Esophagus muscularis mucosa (tissue), 4 donors: Measurements from ENCODE around the gene TMA7. TPM values are rescaled to one million over a fixed set of nuclear protein-coding genes. Genes with fewer than 3 reads are reported as not detected.

ENCODE experiments used
- DNase-seq: peaks from one replicate; pipeline ENCODE4 v3.0.0-alpha.2; 2017; ENCODE audit errors: extremely low spot score
- H3K27ac ChIP-seq, 4 donors: fragments of 200-600 bp; sonication (generic); replicated peaks in 1 of 4; 1 replicate in 3 of 4; 2 replicates in 1 of 4; pipeline ENCODE4 v1.5.1; 2016 to 2019; ENCODE audit warnings: mild to moderate bottlenecking in 1 of 4
- H3K27me3 ChIP-seq, 4 donors: fragments of 200-600 bp; sonication (generic); one replicate each; pipeline versions ENCODE4 v1.5.1 to v1.6.0; 2016 to 2019
- H3K36me3 ChIP-seq, 4 donors: fragments of 200-600 bp; sonication (generic); one replicate each; pipeline ENCODE4 v1.5.1; 2016 to 2019
- H3K4me1 ChIP-seq, 4 donors: fragments of 200-600 bp; sonication (generic); one replicate each; pipeline ENCODE4 v1.5.1; 2016 to 2019
- H3K4me3 ChIP-seq, 4 donors: fragments of 200-600 bp; sonication (generic); 1 replicate in 2 of 4; 2 replicates in 2 of 4; pipeline ENCODE4 v1.5.1; 2016 to 2019; ENCODE audit warnings: mild to moderate bottlenecking in 4 of 4, moderate library complexity in 1 of 4
- H3K9me3 ChIP-seq, 4 donors: fragments of 200-600 bp; sonication (generic); 1 replicate in 3 of 4; 2 replicates in 1 of 4; pipeline ENCODE4 v1.5.1; 2016 to 2019
- CTCF ChIP-seq, 3 experiments: fragments of 200-600 bp in 2 of 3; fragments of 450-650 bp in 1 of 3; sonication (generic) in 2 of 3; IDR thresholded peaks; one replicate each; pipeline ENCODE4 v1.5.1; 2017 to 2019; ENCODE audit warnings: antibody characterized with exemption in 3 of 3, mild to moderate bottlenecking in 2 of 3, moderate library complexity in 1 of 3
- EP300 ChIP-seq: sonication (generic); formaldehyde crosslinking; IDR thresholded peaks from one replicate; pipeline ENCODE4 v1.6.1; 2017; ENCODE audit warnings: antibody characterized with exemption
- POLR2A ChIP-seq: fragments of 450-650 bp; IDR thresholded peaks from one replicate; pipeline ENCODE4 v1.6.1; 2017; ENCODE audit warnings: antibody characterized with exemption, moderate library complexity, mild to moderate bottlenecking, low read depth
- POLR2AphosphoS5 ChIP-seq, 2 donors: sonication (generic); formaldehyde crosslinking; IDR thresholded peaks; one replicate each; pipeline ENCODE4 v1.6.1; 2017; ENCODE audit warnings: antibody characterized with exemption in 2 of 2
- WGBS: methylation state at CpG from one replicate; pipeline ENCODE4 v1.1.5; 2018; 5-methylcytosine and 5-hydroxymethylcytosine counted together
- intact Hi-C: fragments of 100-400 bp; cut with DNase I; formaldehyde crosslinking; loops from one replicate; pipeline ENCODE4 v1.15.1; 2023
- total RNA-seq, 4 donors: library from RNA; depleted of rRNA; stranded (reverse); fragments of >200 nt; gene quantifications; one replicate each; pipeline versions ENCODE4 v1.1.0 to v1.2.1, GENCODE V29; 2016

TMA7 gene
- total RNA-seq, 4 donors from 2014 or later: 167 to 270 (median 205) TPM

GRCh38 chr3:48406443-48407431, 33.3 kb upstream of the TMA7 start:
- H3K27me3 ChIP-seq: no peaks in the 10 kb centered on the region
- peaks cover 9 to 51% (median 26%) of the 10 kb centered on the region in 4 donors for H3K4me1 ChIP-seq
- H3K9me3 ChIP-seq: no peaks in the 10 kb centered on the region
- 87% methylated on average over 18 of the region's 18 CpGs for WGBS
- intact Hi-C loops: no loop called here
- peaks cover 57 to 84% (median 81%) of the 10 kb centered on the region in 4 donors for H3K36me3 ChIP-seq
- peak overlapping the region; percentile 20 to 95 (median 69) for H3K27ac ChIP-seq
- DNase-seq: no peak
- TF ChIP-seq EP300 (no peak), POLR2A (no peak), POLR2AphosphoS5 (IDR thresholded peaks at IDR 0.05) (no peak), CTCF (IDR thresholded peaks at IDR 0.05) (no peak)
- no peak overlapping the region for H3K4me3 ChIP-seq

GRCh38 chr3:48407542-48408099, 32.4 kb upstream of the TMA7 start:
- TF ChIP-seq CTCF (IDR thresholded peaks at IDR 0.05) (no peak), POLR2A (no peak)
- 82% methylated on average over 7 of the region's 8 CpGs for WGBS
- Histone ChIP-seq H3K27me3 (no peaks in the 10 kb centered on the region), H3K36me3 (peaks cover 65 to 93% (median 90%) of the 10 kb centered on the region in 4 donors), H3K4me1 (peaks cover 2 to 43% (median 18%) of the 10 kb centered on the region in 4 donors), H3K4me3 (no peak overlapping the region), H3K27ac (peak overlapping the region; percentile 13 to 95 (median 69)), H3K9me3 (no peaks in the 10 kb centered on the region)
- intact Hi-C loops: no loop called here
- no peak for DNase-seq

- peaks cover 74 to 100% (median 98%) of the 10 kb centered on the region in 4 donors for H3K36me3 ChIP-seq
- no peak overlapping the region for H3K4me3 ChIP-seq
- no peak for DNase-seq
- no peak for TF ChIP-seq POLR2AphosphoS5 (IDR thresholded peaks at IDR 0.05)
- no peak for TF ChIP-seq POLR2A
- H3K27me3 ChIP-seq: no peaks in the 10 kb centered on the region
- WGBS: 88% methylated on average over 4 of the region's 4 CpGs
- intact Hi-C loops: no loop called here
- H3K27ac ChIP-seq: peak overlapping the region; percentile 40 to 95 (median 69)
- H3K4me1 ChIP-seq: peaks cover 0 to 31% (median 7%) of the 10 kb centered on the region in 4 donors
- no peaks in the 10 kb centered on the region for H3K9me3 ChIP-seq
Observed at GRCh38 chr3:48408823-48409281, 31.2 kb upstream of the TMA7 start.

DNA sequence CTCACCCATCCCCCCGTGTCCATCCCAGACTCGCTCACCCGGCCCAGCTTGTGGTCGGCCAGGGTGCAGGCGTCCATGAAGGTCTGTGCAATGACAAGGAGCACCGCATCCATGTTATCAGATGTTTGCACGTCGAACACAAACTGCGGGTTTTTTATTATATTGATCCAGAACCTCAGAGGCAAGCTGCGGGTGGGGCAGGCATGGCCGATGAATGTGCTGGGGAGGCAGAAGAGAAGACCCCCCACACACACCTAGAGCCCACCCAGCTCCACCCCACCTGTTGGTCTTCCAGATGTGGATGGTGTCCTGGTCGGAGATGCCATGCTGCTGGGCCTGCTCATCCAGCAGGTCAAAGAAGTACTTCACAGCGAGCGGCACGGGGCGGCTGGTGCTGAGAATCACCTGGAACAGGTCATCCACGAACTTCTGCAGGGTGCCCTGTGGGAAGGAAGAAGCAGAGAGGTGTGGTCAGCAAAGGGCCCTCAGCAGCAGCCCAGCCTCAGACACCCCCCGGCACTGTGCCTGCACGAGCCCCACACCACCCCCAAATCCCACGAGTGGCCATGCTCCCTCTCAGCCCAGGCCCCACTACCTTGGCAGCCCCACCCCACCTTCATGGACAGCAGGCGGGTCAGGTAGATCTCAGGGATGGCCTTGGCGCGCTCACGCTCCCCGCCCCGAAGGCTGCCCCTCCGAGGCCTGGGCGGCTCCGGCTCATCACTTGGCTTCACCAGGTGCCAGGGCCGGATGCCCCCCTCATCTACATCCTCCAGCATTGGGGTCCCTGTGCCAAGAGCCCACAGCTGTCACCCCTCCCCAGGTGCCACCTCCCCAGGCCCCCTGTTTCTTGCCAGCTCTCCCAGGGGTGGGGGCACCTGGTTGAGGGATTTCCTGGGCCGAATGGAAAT, 30.5 kb upstream of the TMA7 start:
- no peak for TF ChIP-seq POLR2A
- 94% methylated on average over 27 of the region's 31 CpGs for WGBS
- peaks cover 80 to 100% (median 98%) of the 10 kb centered on the region in 4 donors for H3K36me3 ChIP-seq
- peaks cover 0 to 31% (median 14%) of the 10 kb centered on the region in 4 donors for H3K4me1 ChIP-seq
- intact Hi-C loops: no loop called here
- DNase-seq: no peak
- H3K27me3 ChIP-seq: no peaks in the 10 kb centered on the region
- H3K27ac ChIP-seq: peak overlapping the region in 3 of 4 donors; percentile 34 to 95 (median 95)
- H3K4me3 ChIP-seq: no peak overlapping the region
- no peaks in the 10 kb centered on the region for H3K9me3 ChIP-seq

DNA sequence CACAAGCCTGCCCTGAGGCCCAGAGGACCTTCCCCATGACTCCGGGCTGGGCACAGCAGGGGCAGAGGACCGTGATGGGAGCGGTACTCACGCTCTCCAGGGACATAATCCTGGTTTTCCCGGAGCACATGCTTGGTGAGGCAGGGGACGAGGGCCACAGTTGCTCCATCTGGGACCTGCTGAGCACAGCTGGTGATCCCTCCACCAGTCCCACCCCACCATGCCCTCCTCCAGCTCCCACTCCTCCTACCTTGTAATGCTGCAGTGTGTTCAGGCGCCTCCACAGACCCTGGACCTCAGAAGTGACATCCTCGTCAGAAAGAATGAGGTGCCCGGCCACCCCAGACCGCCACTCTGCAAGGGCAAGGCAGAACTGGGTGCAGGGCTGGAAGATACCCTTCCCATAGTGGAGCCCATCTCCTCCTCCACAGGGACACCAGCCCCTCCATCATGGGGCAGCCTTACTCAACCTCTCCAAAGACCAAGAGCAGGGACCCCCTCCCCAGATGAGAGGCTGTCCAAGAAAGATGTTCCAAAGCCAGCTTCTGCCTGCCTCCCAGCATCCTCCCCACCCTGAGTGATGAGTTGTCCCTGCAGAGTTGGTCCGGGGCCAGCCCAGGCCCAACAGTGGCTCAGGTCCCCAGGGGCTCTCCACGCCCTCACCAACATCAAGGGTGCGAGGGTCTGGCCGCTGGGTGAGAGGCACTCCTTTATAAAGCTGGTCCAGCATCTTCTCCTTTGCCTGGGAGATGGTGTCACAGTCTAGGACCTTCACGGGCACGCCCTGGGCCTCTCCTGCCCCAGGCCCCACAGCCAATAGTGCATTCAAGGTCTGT, 29.6 kb upstream of the TMA7 start:
- intact Hi-C loops: no loop called here
- H3K9me3 ChIP-seq: no peaks in the 10 kb centered on the region
- H3K27ac ChIP-seq: peak overlapping the region; percentile 21 to 34 (median 22)
- peaks cover 0 to 31% (median 16%) of the 10 kb centered on the region in 4 donors for H3K4me1 ChIP-seq
- no peak for DNase-seq
- TF ChIP-seq POLR2AphosphoS5 (IDR thresholded peaks at IDR 0.05) (no peak), EP300 (no peak), POLR2A (no peak), CTCF (IDR thresholded peaks at IDR 0.05) (no peak)
- WGBS: 94% methylated on average over 10 of the region's 16 CpGs
- H3K27me3 ChIP-seq: no peaks in the 10 kb centered on the region
- peaks cover 83 to 100% (median 98%) of the 10 kb centered on the region in 4 donors for H3K36me3 ChIP-seq
- no peak overlapping the region for H3K4me3 ChIP-seq
